DMS 273 treated with DMSO at 0.1 percent for 48 hours (cell line): ENCODE data around the gene WDR20.

ENCODE experiments used
- DNase-seq: peaks from one replicate; lab custom pipeline; 2025; lab: John Stamatoyannopoulos, UW

The WDR20 gene

GRCh38 chr14:102219316-102219715 is 79.6 kb downstream of the WDR20 start:
- no peak for DNase-seq

DNA sequence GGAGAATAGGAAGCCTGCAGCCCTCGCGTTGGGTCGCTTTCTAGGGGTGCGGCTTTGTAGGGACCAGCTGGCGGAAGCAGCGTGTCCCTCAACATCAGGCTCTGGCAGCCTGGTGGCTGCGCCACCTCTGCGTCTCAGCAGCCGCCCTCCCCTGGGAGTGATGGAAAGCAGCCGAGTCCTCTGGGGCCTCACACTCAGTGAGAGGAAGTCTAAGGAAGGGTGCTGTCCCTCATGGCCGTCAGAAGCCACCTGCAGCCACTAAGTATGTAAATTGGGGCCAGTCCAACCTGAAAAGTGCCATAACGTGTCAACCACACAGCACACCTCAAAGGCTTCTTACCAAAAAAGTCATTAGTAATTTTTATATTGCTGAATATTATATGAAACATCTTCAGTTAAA is 80.3 kb downstream of the WDR20 start:
- no peak for DNase-seq

DNA sequence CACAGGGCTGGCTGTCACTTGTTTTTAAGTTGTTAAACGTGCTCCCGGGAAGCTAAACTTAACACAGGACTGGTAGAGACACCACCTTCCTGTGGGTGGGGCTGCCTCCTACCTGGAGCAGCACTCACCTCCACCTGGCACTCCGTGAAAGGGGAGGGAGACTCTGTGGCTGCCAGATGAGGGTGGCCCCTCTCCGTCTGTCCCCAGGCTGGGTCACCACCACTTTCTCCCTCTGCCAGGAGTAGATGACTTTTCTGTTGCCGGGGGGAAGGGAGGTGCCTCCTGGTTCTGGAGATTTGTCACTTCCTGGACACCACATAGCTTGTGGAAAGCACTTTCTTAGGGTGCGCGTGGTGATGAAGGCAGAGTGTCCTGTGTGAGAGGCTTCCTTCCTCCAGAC is 81.3 kb downstream of the WDR20 start:
- no peak for DNase-seq

GRCh38 chr14:102222009-102222575 is 82.4 kb downstream of the WDR20 start:
- DNase-seq: no peak

GRCh38 chr14:102222751-102223150 is 83.1 kb downstream of the WDR20 start:
- no peak for DNase-seq

DNA sequence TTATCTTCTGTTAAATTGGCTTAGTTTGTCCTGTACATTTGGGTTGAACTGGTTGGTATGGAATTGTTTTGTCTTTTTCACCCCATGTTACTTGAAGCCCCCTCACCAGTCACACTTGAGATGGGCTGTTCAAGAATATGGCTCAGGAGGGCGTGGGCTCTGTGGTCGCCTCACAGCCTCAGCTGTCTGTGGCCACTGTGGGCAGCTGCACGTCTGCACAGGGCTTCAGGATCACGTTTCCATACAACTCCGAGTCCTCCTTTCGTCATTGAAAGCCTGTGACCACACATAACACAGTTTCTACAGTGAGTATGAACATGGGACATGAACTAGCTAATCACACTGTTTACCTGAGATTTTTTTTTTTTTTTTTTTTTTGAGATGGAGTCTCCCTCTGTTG is 84.0 kb downstream of the WDR20 start:
- DNase-seq: no peak

DNA sequence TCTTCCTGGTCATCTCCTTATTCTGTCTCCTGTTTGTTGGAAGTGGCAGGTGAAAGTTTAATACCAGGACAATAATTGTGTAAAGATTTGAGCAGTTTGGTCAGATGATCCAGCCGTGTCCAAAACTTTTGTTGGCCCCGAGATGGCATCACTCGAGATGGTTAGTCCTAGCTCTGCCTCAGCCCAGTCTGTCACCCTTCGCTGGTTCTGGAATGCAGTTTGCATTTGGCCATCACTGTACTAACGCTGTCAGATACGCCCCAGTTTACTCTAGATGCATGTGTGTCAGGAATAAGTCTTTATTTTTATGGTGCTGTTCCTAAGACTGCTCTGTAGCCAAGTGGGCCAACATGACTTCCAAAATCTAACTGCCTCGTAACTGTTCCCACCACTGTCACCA is 85.7 kb downstream of the WDR20 start:
- no peak for DNase-seq

DNA sequence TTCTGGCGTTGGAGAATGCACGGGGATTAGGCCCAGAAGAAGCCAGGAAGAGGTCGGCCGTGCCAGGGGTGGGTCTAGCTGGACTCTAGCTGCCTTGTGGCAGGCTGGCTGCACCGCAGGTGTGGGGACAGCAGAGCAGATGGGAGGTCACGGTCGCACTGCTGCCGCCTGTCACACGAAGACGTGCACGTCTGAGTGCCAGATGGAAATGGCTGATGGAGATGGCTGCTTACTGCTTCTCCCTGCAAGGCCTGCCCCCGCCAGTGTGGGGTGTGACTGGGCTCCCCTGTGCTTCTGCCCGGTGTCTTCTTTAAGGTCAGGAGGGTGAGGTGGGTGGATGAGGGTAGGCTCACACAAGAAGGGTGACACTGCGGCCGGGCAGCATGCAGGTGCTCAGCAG is 86.2 kb downstream of the WDR20 start:
- no peak for DNase-seq

GRCh38 chr14:102226356-102227125 is 86.8 kb downstream of the WDR20 start:
- no peak for DNase-seq

GRCh38 chr14:102227184-102227964 is 87.7 kb downstream of the WDR20 start:
- no peak for DNase-seq

DNA sequence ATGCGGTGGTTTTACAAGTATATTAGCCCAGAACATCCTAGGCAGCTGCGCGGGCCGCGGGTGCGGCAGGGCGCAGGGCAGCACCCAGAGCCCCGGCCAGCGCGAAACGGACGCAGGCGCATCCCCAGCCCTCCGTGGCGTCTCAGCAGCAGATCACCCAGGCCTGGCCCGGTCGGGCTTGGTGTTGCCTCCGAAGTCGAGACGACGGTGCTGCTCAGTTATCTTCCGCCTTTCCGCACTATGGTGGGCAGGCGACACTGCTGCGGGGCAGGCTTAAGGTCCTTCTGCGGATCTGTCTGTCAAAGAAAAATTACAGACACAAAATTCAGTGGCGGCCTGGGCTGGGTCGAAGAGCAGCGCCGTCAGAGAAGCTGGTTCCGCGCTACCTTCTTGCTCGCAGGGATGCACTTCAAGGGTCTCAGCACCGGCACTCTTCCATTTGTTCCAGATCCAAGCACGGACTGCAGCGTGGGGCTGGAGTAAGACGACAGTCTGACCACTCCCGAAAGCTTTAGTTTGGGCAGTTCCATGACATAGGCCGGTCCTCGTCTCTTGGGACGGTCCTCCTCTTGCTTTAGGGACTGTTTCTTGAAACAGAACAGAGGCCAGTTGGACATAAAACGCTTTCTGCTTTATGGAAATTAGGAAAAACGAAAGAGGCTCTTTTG is 89.5 kb downstream of the WDR20 start:
- DNase-seq: no peak

DNA sequence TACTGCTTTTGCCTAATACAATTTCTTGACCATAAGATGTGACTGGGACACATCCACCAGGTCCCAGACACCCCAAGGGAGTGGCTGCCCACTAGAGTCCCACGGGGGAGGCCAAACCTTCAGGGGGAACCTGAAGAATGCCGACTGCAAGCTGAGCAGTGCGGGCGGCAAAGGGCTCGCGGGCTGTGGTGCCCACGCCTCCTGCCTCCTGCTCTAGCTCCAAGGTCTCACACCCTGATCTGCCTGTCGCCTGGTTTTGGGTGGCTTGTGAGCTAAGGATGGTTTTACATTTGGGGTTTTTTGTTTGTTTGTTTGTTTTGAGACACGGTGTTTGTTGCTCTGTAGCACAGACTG is 90.0 kb downstream of the WDR20 start:
- DNase-seq: no peak

- DNase-seq: no peak
Measured at GRCh38 chr14:102230481-102231210, 90.9 kb downstream of the WDR20 start.

DNA sequence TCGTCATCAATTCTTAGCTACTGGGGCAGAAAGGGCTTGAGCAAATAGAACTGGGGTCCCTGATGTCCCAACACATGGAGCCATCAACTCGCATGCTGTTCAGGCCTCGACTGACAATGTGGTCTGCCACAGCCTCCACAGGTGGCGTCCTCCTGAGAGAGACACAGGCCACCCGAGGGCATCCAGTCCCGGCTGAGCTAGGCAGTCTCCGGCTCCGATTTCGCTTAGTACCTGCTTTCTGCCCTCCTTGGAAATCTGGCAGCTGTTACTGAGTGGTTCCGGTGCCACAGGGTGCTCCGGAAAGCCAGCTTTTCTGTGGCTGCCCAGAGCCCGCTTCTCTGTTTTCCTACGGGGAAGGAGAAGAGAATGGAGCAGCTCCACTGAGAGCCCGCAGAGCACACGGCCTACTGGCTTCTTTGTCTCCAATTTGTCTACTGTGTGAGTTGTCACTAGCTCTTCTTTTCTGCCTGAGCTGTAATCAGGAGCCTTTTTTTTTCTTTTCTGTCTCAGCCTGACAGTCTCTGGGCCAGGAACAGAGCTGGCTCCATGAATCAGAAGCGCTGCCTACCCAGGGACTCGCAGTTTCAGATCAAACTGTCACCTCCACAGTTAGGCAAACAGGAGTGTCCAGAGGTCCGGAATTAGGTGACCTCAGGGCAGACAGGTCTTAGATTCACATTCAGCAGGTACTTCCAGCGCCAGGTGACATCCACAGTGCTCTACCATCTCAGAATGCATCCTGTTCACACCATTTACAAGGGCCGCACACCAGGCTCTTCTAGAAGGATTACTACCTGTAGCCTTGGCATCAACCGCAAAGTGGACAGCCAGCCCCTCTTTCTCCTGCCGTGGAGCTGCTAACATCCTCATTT is 92.0 kb downstream of the WDR20 start:
- DNase-seq: no peak

- DNase-seq: no peak
Measured at GRCh38 chr14:102232348-102232625, 92.6 kb downstream of the WDR20 start.

GRCh38 chr14:102233081-102233480 is 93.4 kb downstream of the WDR20 start:
- no peak for DNase-seq

DNA sequence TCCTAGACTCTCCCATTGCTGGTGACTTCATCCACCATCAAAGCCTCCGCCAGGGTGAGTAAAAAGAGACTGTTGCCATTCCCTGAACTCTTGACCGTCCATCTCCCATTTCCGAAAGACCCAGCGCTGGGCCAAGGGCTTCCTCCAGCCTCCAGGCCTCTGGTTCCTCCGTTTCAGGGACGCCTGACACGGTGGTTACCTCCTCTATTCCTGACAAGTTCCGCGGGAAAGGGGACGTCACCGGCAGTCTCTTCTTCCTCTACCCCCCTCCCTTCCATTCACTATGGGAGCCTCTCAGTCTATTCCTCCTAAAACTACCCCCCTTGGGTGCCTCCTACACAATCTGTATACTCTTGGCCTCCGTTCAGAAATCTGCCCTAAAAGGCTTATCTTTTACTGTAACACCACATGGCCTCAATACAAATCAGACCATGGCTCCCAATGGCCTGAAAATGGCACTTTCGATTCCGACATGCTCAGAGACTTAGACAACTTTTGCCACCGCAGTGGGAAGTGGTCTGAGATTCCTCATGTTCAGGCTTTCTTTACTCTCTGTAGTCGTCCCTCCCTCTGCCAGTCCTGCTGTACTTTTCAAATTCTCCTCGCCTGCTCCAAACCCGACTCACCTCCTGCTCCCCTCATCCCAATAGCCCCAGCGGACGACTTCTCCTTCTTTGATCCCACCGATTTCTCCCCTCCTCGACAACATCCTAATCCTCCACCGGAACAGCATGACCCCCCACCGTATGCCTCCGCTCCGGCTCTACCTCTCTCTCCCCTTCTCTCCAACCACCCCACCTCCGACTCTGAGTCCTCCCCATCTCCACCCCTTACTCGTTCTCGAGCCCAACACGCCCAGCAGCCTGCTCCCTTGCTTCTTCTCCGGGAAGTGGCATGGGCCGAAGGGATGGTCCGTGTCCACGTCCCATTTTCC is 94.9 kb downstream of the WDR20 start:
- DNase-seq: peak; percentile 85

GRCh38 chr14:102235275-102235897 is 95.7 kb downstream of the WDR20 start:
- peak; percentile 51 for DNase-seq

DNA sequence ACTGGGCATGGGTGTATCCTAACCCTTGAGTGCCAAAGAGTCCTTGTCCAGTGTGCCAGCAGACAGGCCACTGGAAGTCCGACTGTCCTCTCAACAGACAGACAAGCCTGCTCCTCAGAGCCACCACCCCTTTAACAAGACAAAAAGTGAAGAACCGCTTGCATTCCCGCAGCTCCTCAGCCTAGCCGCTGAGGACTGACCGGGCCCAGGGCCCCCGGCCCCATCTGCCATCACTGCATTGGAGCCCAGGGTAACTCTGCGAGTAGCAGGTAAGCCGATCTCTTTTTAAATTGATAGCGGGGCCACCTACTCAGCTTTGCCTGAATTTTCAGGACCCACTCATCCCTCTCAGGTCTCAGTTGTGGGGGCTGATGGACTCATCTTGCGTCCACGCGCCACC is 96.3 kb downstream of the WDR20 start:
- DNase-seq: no peak

DNA sequence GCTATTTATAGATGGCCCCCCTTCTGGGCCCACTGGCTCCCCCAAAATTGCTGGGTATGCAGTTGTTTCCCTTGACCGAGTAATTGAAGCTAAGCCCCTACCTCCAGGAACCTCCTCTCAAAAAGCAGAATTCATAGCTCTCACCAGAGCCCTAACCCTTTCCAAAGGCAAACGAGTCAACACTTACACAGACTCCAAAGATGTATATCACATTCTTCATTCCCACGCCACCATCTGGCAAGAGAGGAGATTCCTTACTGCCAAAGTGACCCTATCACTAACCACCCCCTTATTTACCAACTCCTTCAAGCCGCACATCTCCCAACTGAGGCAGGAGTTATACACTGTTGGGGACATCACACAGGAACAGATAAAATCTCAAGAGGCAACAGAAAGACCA is 98.4 kb downstream of the WDR20 start:
- no peak for DNase-seq
